HG03097 (cell line): ENCODE data around the gene RPS28.
A peak's percentile ranks its signal among the peaks of the same experiment; 100 is the strongest.
"Not testable (repeated sequence)": the region's sequence is repeated elsewhere in the genome, so short reads cannot be mapped to it uniquely, and the experiment has no call there.

Experiments used
- ATAC-seq: cut with Tn5 transposase; IDR thresholded peaks from one replicate; pipeline ENCODE4 v1.9.1; 2021; ENCODE audit not compliant: unreplicated experiment, low FRiP score

The RPS28 gene

DNA sequence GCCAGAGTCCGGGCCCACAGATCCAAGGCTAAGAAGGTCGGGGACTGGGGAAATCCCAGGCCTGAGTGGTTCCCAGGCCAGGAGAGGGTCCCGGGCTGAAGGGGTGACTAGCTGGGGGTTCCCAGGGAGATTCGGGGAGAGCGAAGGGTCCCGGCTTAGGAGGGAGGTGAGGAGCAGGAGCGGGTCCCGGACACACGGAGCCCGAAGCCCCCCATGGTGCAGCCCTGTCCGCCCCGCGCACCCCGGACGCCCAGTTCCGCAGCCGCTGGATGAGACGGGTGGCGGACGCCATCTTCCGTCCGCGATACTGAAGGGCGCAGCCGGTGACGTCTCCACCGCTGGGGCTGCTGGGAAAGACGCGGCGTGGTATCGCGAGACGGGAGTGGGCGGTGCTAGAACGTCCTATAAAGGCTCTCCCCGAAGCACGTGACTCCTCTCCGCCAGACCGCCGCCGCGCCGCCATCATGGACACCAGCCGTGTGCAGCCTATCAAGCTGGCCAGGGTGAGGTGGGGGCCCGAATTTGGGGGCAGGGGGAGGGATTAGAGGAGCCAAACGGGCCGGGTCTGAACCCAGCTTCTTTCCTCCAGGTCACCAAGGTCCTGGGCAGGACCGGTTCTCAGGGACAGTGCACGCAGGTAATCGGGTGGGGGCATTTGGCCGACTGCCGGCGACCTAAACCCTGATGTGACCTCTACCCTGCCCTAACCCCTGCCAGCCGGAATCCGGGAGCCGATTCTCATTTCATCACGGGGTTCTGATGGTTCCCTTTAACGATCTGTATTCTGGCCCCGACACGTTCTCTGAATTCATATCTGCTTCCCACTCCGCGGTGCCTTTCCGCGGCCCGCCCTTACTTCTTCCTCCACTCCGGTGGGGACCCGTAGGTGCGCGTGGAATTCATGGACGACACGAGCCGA is at the start of gene RPS28, which contains the start of gene NDUFA7:
TSS of gene RPS28 (plus strand) at position 430 of the 919 bp plus-strand sequence. CDS start at position 465, 35 bp downstream.
TSS of gene NDUFA7 (minus strand) at position 309 of the 919 bp plus-strand sequence. CDS start at position 292, 17 bp downstream.
- ATAC-seq: peak; percentile 95

GRCh38 chr19:8276508-8276907 is 44.8 kb upstream of the RPS28 start:
- not testable (repeated sequence) for ATAC-seq

DNA sequence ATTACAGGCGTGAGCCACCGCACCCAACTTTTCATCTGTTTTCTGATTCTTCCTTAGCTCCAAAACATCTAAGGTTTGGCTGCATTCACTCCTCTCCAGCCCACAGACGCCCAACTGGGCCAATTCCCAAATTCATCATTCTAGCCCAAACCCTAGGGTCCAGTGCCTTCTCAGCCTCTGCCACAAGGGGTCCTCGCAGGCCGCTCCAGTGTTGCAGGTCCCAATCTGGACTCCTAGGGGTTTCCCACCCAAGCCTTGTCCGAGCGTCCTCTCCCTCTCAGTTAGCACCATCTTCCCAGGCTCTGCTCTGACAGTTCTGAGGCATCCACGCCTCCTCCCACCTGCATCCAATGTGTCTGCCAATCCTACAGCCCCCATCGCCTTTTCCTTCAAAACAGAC is 30.0 kb upstream of the RPS28 start:
- not testable (repeated sequence) for ATAC-seq

DNA sequence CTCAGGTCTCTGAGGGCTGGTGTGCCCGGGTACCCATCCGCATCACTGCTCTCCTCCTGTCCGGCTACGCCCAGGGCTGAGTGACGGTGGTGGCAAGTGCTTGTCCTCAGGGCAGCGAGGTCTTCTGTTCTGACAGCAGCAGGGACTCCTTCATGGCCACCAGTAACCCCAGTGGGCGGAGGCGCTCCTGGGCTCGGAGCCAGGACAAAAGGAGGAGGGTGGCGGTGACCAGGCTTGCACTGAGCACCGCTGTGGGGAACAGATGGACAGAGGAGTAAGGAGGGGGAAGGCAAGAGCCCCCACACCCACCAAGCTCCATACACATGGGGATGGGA is 19.0 kb upstream of the RPS28 start:
- ATAC-seq: no peak

GRCh38 chr19:8302734-8303133 is 18.6 kb upstream of the RPS28 start:
- no peak for ATAC-seq

- no peak for ATAC-seq
Measured at GRCh38 chr19:8304841-8305621, 16.3 kb upstream of the RPS28 start.

DNA sequence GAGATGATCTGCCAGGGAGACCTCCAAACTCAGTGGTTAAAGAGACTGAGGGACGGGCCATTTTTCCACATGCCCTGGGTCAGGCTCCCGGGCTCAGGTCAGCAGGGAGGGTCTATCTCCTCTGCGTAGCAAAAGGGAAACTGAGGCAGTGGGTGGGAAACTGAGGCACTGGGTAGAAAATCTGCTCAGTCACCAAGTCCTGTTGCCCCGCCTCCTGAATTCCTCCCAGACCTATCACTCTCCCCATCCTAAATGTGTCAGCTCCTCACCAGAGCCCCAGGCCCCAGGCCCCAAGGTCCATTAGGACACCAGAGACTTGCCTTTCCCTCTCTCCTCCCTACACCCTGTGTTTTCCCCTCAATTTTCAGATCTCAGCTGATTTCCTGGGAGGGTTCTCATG is 15.5 kb upstream of the RPS28 start:
- ATAC-seq: no peak

DNA sequence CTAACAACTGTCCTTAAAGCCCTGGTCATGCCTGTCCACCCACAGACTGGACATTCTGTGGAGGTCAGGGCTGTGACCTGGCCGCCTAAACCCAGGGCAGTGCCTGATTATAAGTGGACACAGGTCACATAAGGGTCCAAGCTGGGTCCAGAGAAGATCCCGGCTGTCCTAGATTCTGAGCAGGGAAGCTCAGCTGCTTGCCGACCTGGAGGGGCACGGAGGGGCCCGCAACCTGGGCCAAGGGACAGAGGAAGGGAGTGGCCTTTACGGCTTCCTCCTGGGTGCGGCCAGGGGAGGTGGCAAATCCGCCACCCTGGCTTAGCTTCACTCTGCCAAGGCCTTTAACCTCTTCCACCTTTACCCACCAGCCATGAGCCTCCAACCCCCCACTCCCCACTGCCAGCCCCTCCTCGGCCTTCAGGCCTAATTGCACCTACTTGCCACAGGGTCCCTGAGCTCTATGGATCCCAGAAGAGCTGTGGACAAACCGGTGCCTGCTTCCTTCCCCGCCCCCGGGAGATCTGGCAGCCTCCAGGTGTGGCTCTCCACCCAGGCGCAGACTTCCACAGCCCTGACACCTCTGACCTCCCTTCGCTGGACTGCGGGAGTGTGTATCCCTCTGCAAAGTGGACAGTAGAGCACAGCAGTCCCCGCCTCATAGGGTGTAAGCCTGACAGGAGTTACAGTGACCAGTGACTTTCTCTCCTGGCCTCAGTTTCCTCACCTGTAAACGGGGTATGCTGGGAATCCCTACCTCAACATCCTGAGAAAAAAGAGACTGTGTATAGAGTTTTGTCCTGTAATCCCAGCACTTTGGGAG is 14.9 kb upstream of the RPS28 start:
- no peak for ATAC-seq

- no peak for ATAC-seq
Measured at GRCh38 chr19:8307400-8307964, 13.8 kb upstream of the RPS28 start.

DNA sequence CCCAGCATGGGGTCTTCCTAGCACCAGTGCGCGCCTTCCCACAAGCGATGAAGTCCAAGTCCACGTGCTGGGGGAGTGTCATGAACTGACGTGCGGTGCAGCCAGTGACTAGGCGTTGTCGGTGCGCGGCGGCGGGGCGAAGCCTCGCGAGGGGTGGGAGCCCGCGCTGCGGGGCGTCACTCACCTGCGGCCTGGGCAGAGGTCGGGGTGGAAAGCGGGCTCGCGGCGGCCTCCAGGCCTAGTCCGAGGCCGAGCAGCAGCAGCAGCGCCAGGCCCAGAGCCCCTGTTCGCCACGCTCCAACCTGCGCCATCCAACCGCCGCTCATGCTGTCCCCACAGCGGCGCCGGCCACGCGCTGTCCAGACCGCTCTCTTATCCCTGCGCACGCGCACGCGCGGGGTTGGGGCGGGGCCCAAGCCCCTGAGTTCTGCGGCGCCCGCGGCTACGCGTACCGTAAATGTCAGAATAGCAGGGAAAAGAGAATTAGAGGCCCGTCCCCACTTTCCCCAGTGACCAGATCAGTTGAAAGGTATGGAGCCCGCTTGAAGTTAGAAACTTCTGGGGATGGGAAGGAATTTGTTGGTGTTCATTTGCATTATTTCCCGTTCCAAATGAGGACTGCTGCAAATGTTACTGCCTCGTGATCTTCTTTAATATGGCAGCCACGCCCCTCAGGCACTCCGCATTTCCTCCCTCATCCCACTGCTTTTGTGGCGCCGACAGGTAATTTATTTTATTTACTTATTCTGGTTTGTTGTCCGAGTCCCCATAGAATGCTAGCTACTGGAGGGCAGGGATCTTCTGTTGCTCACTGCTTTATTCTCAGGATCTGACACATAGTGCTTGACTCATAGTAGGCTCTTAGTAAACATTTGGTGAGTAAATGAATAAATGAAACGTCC is 13.1 kb upstream of the RPS28 start, which contains the start of gene CD320:
TSS of gene CD320 (minus strand) at position 394 of the 902 bp plus-strand sequence. CDS start at position 326, 68 bp downstream.
- peak; percentile 66 for ATAC-seq

DNA sequence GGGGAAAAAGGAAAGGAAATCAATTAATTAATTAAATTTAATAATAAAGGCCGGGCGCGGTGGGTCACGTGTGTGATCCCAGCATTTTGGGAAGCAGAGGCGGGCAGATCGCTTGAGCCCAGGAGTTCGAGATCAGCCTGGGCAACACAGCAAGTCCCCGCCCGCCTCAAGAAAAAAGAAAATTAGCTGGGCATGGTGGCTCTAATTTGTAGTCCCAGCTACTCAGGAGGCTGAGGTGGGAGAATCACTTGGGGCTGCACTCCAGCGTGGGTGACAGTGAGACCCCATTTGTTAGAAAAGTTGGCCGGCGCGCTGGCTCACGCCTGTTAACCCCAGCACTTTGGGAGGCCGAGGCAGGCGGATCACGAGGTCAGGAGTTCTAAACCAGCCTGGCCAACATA is 12.4 kb upstream of the RPS28 start:
- ATAC-seq: no peak

- ATAC-seq: no peak
Measured at GRCh38 chr19:8310342-8311055, 10.8 kb upstream of the RPS28 start.

GRCh38 chr19:8311461-8312260 is 9.6 kb upstream of the RPS28 start:
- ATAC-seq: no peak

DNA sequence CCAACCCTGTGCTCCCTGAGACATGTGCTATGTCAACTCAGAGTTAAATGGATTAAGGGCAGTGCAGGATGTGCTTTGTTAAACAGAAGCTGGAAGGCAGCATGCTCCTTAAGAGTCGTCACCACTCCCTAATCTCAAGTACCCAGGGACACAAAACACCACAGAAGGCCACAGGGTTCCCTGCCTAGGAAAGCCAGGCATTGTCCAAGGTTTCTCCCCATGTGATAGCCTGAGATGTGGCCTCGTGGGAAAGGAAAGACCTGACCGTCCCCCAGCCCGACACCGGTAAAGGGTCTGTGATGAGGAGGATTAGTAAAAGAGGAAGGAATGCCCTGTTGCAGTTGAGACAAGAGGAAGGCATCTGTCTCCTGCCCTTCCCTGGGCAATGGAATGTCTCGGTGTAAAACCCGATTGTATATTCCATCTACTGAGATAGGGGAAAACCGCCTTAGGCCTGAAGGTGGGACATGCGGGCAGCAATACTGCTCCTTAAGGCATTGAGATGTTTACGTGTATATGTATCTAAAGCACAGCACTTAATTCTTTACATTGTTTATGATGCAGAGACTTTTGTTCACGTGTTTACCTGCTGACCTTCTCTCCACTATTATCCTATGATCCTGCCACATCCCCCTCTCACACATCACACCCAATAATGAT is 6.2 kb upstream of the RPS28 start:
- not testable (repeated sequence) for ATAC-seq

DNA sequence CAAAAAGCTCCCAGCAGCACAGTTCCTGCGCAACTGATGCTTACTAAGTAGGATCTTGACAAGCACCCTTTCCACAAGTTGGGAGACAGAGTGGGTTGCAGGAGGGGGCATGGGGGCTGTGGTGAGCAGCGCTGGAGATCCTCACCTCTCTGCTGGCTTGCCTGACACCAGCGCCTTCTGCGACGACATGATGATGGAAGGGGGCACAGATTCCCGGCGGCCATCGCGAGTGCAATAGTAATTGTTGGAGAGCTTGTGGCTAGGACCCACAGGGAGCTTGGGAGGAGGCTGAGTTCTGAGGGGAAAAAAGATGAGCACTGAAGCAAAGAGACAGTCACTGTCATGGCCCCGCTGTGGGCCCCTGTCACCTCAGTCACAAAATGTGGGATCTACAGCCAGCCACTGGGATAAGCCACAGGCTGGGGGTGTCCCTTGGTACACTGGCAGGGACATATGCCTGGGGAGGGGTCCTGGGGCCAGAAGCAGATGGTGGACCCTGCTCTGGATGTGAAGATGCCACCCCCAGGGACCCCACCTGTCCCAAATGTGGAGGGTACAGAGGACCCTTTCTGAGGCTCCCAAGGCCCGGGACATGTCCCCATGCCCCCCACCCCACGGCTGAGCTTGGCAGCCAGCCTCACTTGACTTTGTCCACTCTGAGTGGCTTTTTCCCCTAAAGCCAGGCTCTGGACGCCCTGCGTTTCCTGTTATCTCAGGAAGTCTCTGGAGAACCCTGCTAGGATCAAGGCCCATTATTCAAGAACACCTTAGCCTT is 4.8 kb upstream of the RPS28 start:
- ATAC-seq: no peak

DNA sequence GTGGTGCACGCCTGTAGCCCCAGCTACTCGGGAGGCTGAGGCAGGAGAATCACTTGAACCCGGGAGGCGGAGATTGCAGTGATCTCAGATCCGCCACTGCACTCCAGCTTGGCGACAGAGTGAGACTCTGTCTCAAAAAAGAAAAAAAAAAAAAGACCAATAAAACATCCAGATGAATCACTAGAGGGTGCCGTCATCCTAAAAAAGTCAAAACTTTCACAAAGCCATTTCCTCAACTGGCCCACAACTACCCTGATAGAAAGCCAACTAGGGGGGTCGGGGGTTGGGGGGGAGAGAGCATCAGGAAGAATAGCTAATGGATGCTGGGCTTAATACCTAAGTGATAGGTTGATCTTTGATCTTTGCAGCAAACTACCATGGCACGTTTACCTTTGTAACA is 2.5 kb upstream of the RPS28 start:
- not testable (repeated sequence) for ATAC-seq
